GM12892 (cell line): ENCODE measurements around the gene CDK5RAP2.

Experiments
- DNase-seq: peaks from one replicate; pipeline ENCODE4 v3.0.0; 2011; ENCODE audit not compliant: insufficient read length
- FAIRE-seq: peaks from 2 replicates; lab custom pipeline; 2011; peaks lifted over from hg19 to GRCh38; lab: Jason Lieb, UNC
- POLR2A ChIP-seq: IDR thresholded peaks from 2 replicates; pipeline ENCODE4 v1.6.1; 2011; ENCODE audit warnings: low read depth, low read length, control low read depth
- POLR2AphosphoS5 ChIP-seq: IDR thresholded peaks from 2 replicates; pipeline ENCODE4 v1.6.1; 2011; ENCODE audit warnings: low read depth, low read length, control low read depth
- TAF1 ChIP-seq: IDR thresholded peaks from 2 replicates; pipeline ENCODE4 v1.6.1; 2011; ENCODE audit warnings: low read depth, mild to moderate bottlenecking, control low read depth, low read length, borderline replicate concordance

Gene CDK5RAP2

DNA sequence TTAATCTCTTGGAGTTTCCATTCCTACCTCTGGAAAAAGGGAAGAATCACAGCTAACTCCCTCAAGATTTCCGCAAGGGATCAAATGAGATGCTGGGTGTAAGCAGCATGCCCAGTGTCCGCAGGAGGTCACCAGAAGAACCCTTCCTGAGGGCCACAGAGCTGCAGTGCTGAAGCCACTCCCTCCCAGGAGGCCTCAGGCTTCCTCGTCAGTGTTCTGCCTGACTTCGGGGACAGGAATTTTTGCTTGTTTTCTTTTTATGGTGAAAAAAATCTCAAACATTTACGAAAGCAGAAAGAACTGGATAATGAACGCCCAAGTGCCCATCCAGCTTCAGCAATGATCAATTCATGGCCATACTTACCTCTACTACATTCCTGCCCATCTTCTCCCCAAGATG lies 183.0 kb downstream of the CDK5RAP2 start:
- DNase-seq: no peak
- TF ChIP-seq POLR2A: no peak
- no peak for FAIRE-seq

DNA sequence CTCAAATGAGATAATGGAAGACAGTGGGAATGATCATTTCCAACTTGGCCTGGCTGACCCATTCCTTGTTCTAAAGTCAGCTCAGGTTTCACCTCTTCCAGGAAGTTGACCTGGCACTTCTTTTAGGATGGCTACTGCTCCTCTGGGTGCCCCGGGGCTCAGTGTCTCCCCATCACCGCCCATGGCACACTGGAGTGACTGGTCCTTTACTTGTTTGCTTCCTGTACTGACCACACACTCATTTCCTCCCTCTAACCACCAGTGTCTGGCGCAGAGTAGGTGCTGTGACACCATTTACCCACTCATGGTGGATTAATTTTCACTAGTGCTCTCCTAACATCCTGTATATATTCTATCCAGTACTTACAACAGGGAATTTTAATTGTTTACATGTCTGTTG lies 183.5 kb downstream of the CDK5RAP2 start:
- TF ChIP-seq TAF1 (no peak), POLR2A (no peak), POLR2AphosphoS5 (no peak)
- DNase-seq: no peak
- no peak for FAIRE-seq

DNA sequence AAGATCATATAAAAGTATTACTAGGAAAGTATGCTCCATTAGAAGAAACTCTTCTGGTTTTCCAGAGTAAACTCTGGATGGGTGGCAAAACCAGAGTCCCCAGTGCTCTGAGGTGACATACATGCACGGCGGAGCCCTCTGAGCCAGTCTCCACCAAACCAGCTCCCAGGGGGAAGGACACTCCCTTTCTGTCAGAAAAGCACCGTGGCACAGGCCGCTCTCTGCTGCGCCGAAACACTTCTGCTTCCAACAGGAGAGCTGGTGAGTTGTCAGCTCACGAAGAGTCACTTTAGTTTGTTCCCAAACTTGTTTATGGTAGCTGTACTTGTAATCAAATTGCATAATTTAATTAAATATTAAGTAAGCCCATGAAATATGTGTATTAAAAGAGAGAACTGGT lies 184.6 kb downstream of the CDK5RAP2 start:
- no peak for DNase-seq
- no peak for TF ChIP-seq POLR2AphosphoS5
- TF ChIP-seq TAF1: no peak
- TF ChIP-seq POLR2A: no peak
- no peak for FAIRE-seq

DNA sequence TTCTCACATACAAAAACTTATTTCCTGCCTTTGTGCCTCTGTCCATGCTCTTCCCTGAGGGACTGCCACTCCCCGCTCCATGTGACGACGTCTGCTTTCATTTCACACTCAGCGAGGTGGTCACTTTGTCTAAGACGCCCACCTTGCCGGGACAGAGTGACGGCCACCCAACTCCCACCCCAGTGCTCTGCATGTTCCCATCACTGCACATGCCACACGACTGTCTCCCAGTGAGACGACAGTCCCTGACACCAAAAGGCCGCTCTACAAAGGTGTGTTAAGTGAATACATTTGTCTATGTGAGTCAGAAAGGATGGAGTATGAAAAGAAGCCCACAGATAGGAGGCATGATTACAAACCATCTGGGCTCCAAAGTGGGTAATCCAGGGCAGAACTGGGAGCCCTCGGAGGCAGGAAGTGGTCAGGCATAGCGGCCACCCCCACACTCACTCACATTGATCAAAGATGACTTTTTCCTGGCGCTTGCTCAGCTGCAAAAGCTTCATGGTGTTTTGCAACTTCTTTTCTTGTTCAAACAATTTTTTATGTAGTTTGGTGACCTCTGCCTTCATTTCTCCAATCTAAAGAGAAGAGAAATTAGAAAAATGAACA lies 185.8 kb downstream of the CDK5RAP2 start:
- TF ChIP-seq POLR2AphosphoS5: no peak
- DNase-seq: no peak
- no peak for FAIRE-seq

DNA sequence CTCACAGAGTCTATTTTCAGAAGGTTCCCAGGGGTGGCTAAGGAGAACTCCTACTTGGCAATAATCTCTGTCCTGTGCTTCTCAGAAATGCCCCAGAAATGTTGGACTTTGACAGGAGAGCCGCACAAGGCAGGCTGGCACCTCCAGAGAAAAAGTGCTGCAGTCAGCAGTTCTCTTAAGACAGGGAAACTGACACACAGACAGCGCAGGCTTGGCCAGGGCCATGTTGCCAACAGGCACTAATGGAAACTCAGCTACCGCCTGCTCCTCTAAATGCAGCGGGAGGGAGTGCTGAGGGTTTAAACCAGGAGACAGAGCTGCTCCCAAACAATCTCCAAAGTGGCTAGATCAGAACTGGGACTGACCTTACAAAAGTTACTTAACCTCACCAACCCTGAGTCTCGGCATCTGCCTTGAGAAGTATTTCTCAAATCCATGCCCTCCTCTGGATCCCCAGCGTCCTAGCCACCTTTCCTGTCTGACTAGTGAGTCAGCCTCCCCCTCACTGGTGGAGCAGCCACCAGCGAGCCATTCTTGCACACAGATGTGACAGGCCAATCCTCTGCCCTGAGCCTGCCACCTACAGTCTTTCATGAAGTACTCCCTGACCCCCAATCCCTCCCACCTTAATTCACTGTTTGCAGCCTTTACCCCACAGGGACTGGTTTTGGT lies 186.4 kb downstream of the CDK5RAP2 start:
- FAIRE-seq (no peak), DNase-seq (no peak)
- TF ChIP-seq POLR2AphosphoS5 (no peak), TAF1 (no peak), POLR2A (no peak)

DNA sequence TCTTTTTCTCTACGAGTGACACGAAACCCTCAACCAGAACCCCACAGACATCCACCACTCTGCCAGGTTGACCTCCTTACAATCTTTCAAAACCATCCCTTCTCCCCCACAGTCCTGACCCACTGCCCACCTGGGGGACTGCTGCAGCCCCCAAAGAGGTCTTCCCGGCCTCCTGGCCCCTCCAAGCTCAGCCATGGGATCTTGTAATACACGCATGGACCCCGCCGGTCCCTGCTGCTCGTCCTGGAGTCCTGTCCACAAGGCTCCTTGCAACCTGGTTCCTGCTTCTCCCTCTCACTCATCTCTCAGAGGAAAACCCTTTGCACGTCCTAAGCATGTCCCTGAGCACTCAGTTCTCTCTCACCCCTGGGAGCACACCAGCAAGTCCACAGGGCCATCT lies 187.3 kb downstream of the CDK5RAP2 start:
- no peak for TF ChIP-seq TAF1
- no peak for TF ChIP-seq POLR2A
- no peak for TF ChIP-seq POLR2AphosphoS5
- FAIRE-seq: no peak
- no peak for DNase-seq

DNA sequence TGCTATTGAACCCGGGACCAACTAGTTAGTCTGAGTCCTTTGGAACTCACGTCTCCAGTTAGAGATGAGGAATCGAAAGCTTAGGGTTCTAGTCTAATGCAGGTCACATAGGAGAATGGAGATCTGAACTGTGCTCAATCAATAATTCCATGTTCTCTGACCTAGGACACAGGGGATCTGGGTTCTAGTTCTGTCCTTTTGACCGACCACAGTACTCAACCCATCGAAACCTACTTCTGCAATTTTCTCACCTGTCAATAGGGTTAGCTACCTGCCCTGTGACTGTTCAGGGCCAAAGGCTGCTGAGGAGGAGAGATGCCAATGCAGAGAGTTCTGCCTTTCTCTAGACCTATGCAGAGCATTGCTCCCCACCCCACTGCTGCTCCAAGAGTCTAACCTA lies 187.7 kb downstream of the CDK5RAP2 start:
- FAIRE-seq: no peak
- no peak for TF ChIP-seq POLR2A
- TF ChIP-seq POLR2AphosphoS5: no peak
- TF ChIP-seq TAF1: no peak

DNA sequence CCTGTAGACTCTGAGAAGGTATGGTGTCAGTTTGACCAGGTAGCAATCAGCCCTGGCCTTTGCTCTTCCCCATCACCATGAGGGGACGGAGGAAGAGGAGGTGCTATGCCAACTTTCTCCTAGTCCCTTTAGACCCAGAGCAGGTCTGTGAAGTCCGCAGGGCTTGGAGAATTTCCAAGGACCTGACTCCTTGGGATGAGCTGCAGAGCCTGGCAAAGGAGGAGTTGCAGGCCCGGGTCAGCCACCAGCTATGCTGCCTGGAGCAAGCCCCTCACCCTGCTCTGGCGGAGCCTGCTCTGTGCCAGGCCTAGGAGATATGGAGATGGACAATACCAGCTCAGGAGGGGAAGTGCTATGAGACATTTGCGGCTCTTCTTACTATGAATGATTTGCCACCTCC lies 188.3 kb downstream of the CDK5RAP2 start:
- no peak for FAIRE-seq
- TF ChIP-seq POLR2AphosphoS5 (no peak), TAF1 (no peak), POLR2A (no peak)
- DNase-seq: no peak

More for the DNA sequence above, 187.7 kb downstream of the CDK5RAP2 start:
- no peak for DNase-seq

DNA sequence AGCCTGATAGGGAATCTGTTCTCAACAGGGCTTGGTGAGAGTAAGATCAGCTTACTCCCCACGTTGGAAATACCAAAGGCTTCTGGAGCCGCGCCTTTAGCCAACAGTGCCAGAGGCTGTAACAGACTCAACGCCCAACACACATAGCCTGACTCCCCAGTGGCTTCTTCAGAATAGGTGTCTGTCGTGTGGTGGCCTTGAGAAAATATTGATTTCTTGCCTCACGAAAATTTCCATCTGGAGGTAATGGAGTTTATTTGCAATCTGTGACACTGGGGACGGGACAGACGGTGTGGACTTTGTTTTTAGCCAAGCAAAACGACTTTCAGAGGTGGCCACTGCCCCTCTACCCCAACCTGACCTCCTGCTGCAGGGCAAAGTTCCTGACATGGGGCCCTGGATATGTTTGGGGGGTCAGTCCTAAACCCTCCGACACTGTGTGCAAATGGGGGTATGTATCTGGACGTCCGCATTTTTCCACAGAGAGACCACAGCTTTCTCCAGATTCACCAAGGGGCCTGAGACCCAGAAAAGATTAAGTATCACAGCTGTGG lies 189.3 kb downstream of the CDK5RAP2 start:
- no peak for FAIRE-seq
- TF ChIP-seq POLR2AphosphoS5 (no peak), TAF1 (no peak), POLR2A (no peak)
- no peak for DNase-seq

DNA sequence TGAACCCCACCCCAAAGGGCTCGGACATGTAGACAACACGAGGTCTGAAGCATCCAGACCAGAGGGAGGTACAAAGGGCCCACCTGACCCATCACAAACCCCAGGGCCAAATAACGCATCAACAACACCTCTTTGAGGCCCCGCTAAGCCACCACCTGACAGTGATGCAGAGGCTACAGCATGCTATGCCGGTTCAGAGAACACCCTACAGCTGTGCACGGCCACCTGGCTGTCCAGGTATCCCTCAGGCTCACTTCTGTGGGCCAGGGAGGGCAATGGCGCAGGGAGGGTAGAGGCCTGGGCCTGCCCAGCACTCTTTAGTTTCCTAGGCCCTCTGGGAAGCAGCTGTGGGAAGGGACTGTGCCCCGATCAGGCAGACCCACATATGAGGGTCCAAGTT lies 190.1 kb downstream of the CDK5RAP2 start:
- no peak for FAIRE-seq
- DNase-seq: no peak
- TF ChIP-seq POLR2A (no peak), POLR2AphosphoS5 (no peak), TAF1 (no peak)

DNA sequence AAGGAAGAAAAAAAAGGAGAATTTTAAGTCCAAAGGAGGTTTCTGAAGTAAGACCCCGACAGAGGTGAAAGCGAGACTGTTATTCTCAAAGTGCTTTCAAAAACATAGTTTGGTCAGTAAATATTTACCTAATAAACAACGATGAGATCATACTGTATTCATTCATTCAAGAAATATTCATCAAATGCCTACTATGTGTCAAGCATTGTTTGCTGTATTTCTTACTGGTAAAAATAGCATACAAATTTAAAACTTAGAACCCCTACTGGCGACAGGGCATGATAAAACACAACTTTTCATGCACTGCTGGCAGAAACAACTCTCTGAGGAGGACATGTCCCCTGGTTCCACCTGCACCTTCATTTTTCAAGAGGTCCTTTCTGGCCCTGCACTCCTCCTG lies 190.7 kb downstream of the CDK5RAP2 start:
- no peak for DNase-seq
- TF ChIP-seq POLR2AphosphoS5 (no peak), TAF1 (no peak), POLR2A (no peak)
- no peak for FAIRE-seq

DNA sequence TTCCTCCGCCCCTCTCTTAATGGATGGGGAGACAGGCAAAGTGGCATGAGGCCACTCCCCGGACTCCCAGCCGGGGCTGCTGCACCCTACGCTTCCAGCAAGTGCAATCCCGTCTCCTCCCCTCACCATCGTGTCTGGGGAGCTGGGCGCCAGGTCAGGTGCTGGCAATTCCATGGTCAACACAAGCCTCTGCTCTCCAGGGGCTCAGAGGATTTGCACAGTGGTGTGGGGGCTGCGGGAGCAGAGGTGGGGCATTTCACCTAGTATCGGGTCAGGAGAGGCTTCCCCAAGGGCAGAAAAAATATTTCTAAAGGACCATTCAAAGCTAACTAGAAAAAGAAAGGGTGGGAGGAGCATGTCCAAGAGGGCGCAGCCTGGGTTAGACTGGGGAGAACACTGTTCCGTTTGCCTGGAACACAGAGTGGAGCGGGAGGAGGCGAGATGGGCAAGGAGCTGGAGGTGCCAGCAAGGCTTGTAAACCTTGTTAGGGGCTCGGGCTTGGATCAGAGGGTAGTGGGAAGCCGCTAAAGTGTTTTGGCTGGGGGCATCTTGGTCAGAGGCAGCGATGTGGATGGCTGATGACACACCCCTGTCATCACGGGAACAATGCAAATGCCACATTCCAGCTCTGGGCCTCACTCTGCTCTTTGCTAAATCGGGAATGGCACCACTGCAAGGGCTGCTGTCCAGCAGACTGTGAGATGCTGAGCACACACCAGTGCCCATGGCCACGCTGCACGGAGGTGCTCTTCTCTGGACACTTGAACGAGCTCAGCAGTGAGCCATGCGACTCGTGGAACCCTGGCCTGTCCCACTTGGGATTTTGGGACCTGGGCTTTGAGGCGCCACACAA lies 191.7 kb downstream of the CDK5RAP2 start:
- no peak for DNase-seq
- no peak for FAIRE-seq
- TF ChIP-seq POLR2AphosphoS5 (no peak), TAF1 (no peak), POLR2A (no peak)
